HL-60 (cell line): Measurements from ENCODE around the gene TGFB1I1.

Experiments
- DNase-seq, 2 experiments: peaks; one replicate each; pipeline ENCODE4 v3.0.0-alpha.2; 2010 to 2020; ENCODE audit warnings: low read depth in 1 of 2, low spot score in 1 of 2
- H3K27ac ChIP-seq: fragments of 250-450 bp; sonication (Bioruptor Pico); replicated peaks from 2 replicates; pipeline ENCODE4 v1.5.1; 2020; ENCODE audit warnings: mild to moderate bottlenecking, moderate library complexity
- H3K27me3 ChIP-seq: fragments of 250-450 bp; sonication (Bioruptor Pico); 2 replicates; pipeline ENCODE4 v1.5.1; 2021; ENCODE audit warnings: mild to moderate bottlenecking, moderate library complexity; ENCODE audit not compliant: insufficient read depth, poor library complexity, severe bottlenecking
- H3K4me3 ChIP-seq: replicated peaks from 2 replicates; pipeline ENCODE4 v1.5.1; 2011; ENCODE audit warnings: mild to moderate bottlenecking, control low read depth, low read length; ENCODE audit not compliant: insufficient read depth
- CTCF ChIP-seq: IDR thresholded peaks from one replicate; pipeline ENCODE4 v1.5.1; 2011; ENCODE audit warnings: low read length, control low read depth, inconsistent platforms; ENCODE audit not compliant: insufficient read depth
- GABPA ChIP-seq: IDR thresholded peaks from 2 replicates; pipeline ENCODE4 v1.6.1; 2012; ENCODE audit warnings: low read depth
- POLR2AphosphoS5 ChIP-seq: IDR thresholded peaks from 2 replicates; pipeline ENCODE4 v1.6.1; 2012; ENCODE audit warnings: low read depth
- SPI1 ChIP-seq: IDR thresholded peaks from 2 replicates; pipeline ENCODE4 v1.6.1; 2012; ENCODE audit warnings: low read depth, mild to moderate bottlenecking, borderline replicate concordance
- long read RNA-seq: library from polyadenylated mRNA; unstranded; transcript quantifications from one replicate; pipeline ENCODE4 v2.0.0, GENCODE V29; 2020
- TF ChIP-seq, protein P1 (sequence below): IDR thresholded peaks from 2 replicates; pipeline ENCODE4 v1.6.1; 2012; ENCODE audit warnings: low read depth; ENCODE audit not compliant: insufficient replicate concordance

TGFB1I1 gene
- long read RNA-seq = 0 reads

DNA sequence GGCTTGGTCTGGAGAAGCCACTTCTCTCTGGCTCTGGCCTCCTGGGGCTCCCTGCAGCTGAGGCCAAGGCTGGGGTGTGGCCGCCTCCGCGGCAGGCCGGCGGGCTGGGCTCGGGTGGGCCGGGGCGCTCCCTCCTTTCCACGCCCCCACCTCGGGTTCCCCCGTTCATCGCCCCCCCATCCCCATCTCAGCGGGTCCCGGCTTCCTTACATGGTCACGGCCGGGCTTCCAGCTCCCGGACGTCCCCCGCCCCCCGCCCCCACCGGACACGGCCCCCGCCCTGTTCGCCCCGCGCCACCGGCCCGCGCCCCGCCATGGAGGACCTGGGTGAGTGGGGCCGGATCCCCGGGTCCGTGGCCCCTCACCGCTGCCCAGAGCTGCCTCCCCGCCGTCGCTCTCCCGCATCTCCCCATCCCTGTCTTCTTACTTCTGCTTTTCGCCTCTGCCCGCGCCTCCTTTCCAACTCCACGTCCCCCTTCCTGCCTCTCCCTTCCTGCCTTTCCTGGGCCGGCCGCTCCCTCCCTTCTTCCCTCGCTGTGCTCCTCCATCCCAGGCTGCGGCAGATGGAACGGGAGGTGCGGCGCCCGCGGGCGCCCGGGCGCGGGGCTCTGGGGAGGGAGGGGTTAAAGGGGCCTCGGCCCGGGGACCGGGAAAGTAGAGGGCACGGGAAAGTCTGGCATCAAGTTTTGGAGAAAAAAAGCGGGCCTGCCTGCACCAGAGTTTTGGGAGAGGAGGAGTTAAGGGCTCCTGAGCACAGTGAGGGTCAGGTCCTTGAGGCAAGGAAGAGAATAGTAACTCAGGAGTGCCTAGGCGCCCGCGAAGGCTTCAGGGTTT lies at the start of gene TGFB1I1:
TGFB1I1 (plus strand) TSS at position 278 of the 834 bp plus-strand sequence; CDS start at position 315, 37 bp downstream.
- no peak for DNase-seq
- Histone ChIP-seq H3K27me3 (peaks cover 31% of the 10 kb centered on the region), H3K27ac (no peak within 1 kb of the TSS), H3K4me3 (no peak within 1 kb of the TSS; the same call in 1 of the 2 replicates)
- TF ChIP-seq POLR2AphosphoS5 = no peak
- no peak for TF ChIP-seq SPI1
- TF ChIP-seq, protein P1, sequence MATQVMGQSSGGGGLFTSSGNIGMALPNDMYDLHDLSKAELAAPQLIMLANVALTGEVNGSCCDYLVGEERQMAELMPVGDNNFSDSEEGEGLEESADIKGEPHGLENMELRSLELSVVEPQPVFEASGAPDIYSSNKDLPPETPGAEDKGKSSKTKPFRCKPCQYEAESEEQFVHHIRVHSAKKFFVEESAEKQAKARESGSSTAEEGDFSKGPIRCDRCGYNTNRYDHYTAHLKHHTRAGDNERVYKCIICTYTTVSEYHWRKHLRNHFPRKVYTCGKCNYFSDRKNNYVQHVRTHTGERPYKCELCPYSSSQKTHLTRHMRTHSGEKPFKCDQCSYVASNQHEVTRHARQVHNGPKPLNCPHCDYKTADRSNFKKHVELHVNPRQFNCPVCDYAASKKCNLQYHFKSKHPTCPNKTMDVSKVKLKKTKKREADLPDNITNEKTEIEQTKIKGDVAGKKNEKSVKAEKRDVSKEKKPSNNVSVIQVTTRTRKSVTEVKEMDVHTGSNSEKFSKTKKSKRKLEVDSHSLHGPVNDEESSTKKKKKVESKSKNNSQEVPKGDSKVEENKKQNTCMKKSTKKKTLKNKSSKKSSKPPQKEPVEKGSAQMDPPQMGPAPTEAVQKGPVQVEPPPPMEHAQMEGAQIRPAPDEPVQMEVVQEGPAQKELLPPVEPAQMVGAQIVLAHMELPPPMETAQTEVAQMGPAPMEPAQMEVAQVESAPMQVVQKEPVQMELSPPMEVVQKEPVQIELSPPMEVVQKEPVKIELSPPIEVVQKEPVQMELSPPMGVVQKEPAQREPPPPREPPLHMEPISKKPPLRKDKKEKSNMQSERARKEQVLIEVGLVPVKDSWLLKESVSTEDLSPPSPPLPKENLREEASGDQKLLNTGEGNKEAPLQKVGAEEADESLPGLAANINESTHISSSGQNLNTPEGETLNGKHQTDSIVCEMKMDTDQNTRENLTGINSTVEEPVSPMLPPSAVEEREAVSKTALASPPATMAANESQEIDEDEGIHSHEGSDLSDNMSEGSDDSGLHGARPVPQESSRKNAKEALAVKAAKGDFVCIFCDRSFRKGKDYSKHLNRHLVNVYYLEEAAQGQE = no peak
- no peak for TF ChIP-seq GABPA
- no peak for TF ChIP-seq CTCF

DNA sequence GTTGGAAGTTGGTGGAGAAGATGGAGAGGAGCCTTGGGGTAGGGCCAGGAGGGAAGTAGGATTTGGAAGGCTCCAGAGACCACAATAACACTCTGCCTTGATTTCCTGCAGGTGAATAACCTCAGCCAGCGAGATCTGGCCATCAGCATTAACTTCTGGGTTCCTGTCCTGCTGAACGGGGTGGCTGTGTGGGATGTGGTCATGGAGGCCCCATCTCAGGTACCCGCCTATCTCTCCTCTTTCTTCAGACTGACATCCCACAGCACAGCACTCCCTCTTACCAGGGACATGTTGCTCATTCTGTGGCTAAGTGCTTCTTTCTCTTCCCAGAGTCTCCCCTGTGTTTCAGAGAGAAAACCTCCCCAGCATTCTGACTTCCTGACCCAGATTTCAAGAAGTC lies 48.7 kb upstream of the TGFB1I1 start:
- Histone ChIP-seq H3K27me3 (no peaks in the 10 kb centered on the region), H3K27ac (no peak overlapping the region), H3K4me3 (no peak overlapping the region)
- DNase-seq = no peak
- TF ChIP-seq, protein P1 = no peak
- TF ChIP-seq CTCF (no peak), SPI1 (no peak), POLR2AphosphoS5 (no peak), GABPA (no peak)

DNA sequence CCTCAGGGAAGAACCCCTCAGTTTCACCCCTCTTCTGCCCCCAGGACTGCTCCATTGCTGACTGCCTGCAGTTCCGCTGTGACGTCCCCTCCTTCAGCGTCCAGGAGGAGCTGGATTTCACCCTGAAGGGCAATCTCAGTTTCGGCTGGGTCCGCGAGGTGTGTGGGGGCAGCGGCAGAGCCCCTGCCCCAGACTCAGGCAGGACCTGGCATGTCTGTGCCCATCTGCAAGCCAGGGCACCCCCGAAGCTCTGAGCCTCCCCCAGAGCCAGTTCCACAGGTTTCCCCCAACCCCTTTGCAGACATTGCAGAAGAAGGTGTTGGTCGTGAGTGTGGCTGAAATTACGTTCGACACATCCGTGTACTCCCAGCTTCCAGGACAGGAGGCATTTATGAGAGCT lies 48.2 kb upstream of the TGFB1I1 start:
- Histone ChIP-seq H3K27me3 (no peaks in the 10 kb centered on the region), H3K4me3 (no peak overlapping the region), H3K27ac (no peak overlapping the region)
- no peak for DNase-seq
- TF ChIP-seq, protein P1 = no peak
- TF ChIP-seq CTCF (no peak), POLR2AphosphoS5 (no peak), GABPA (no peak), SPI1 (no peak)
